ENCODE results near the gene CPLX1. TPM values are rescaled to one million over a fixed set of nuclear protein-coding genes. Genes with fewer than 3 reads are reported as not detected.
A peak's percentile ranks its signal among the peaks of the same experiment; 100 is the strongest.

Gene CPLX1
- total RNA-seq, 1 donor from 2014 or later, result not detected

GRCh38 chr4:751676-752075, 74.3 kb downstream of the CPLX1 start:
- H3K27me3 Mint-ChIP-seq (ENCODE audit: low read depth), result no peaks in the 10 kb centered on the region
- peaks cover 38% of the 10 kb centered on the region for H3K4me1 Mint-ChIP-seq (ENCODE audit: low read depth)
- peak; percentile 81 for DNase-seq (ENCODE audit: low spot score)
- peaks cover 23% of the 10 kb centered on the region for H3K36me3 Mint-ChIP-seq (ENCODE audit: low read depth)
- H3K9me3 Mint-ChIP-seq (ENCODE audit: low read depth), result no peaks in the 10 kb centered on the region
- TF ChIP-seq CTCF (IDR thresholded peaks at IDR 0.05), result no peak
- H3K27ac Mint-ChIP-seq (ENCODE audit: unreplicated experiment), result no peak overlapping the region
- no peak overlapping the region for H3K4me3 Mint-ChIP-seq (ENCODE audit: unreplicated experiment)

DNA sequence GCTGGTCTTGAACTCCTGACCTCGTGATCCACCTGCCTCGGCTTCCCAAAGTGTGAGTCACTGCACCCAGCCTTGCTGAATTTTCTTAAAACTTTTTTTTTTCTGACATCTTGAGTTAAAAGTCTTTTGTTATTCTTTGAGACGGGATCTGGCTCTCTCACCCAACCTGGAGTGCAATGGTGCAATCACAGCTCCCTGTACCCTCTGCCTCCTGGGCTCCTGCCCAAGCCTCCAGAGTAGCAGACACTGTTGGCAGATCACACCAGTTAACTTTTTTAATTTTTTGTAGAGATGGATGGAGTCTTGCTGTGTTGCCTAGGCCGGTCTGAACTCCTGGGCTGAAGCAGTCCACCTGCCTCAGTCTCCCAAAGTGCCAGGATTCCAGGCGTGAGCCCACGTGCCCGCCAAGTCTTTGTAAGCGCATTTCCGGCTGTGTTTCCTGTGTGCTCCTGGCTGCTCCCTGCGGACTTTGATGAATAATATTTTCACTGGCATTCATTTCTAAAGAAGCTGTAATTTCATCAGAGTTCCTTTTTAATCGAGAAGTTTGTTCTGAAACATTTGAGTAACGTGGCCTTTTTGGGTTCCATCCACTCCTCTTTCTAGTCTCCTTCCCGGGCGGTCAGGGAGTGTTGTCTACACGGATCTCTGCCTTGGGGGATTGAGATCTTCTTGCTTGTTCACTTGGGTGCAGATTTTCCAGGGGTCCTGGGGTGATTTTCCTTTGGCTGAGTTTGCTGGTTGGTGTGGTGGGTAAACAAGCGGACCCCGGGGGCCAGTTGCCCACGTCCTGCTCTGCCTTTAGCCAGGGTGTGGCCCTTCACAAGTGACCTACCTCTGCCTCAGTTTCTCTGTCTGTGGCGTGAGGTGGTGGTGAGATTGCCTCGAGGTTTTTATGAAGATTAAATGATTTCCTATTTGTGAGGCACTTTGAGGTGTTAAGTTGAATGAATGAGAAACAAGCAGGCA, 75.9 kb downstream of the CPLX1 start:
- no peak for TF ChIP-seq CTCF (IDR thresholded peaks at IDR 0.05)
- DNase-seq (ENCODE audit: low spot score), result peak; percentile 56
- Mint-ChIP-seq H3K27me3 (ENCODE audit: low read depth) (no peaks in the 10 kb centered on the region), H3K4me1 (ENCODE audit: low read depth) (peaks cover 38% of the 10 kb centered on the region), H3K36me3 (ENCODE audit: low read depth) (peaks cover 23% of the 10 kb centered on the region), H3K4me3 (ENCODE audit: unreplicated experiment) (no peak overlapping the region), H3K27ac (ENCODE audit: unreplicated experiment) (peak overlapping the region; percentile 94), H3K9me3 (ENCODE audit: low read depth) (no peaks in the 10 kb centered on the region)

DNA sequence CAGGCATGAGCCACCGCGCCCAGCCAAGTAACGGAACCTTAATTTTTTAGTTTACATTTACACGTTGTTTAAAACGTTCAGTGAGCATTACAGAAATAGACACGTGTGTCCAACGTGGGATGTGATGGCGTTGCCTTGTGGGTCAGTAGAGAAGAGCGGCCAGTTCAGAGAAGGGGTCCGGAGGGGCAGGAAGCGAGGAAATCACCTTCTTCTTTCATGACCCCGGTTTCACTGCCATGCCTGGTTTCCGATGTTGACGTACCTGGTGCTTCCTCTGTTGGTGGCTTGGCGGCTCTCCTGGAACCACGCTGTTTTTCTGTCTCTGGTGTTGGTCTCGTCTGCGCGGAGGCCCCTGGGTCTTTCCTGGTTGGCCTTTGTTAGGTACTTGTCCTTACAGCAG, 77.5 kb downstream of the CPLX1 start:
- H3K27me3 Mint-ChIP-seq (ENCODE audit: low read depth), result no peaks in the 10 kb centered on the region
- H3K27ac Mint-ChIP-seq (ENCODE audit: unreplicated experiment), result no peak overlapping the region
- peaks cover 23% of the 10 kb centered on the region for H3K36me3 Mint-ChIP-seq (ENCODE audit: low read depth)
- DNase-seq (ENCODE audit: low spot score), result peak; percentile 70
- no peaks in the 10 kb centered on the region for H3K9me3 Mint-ChIP-seq (ENCODE audit: low read depth)
- H3K4me3 Mint-ChIP-seq (ENCODE audit: unreplicated experiment), result no peak overlapping the region
- peaks cover 49% of the 10 kb centered on the region for H3K4me1 Mint-ChIP-seq (ENCODE audit: low read depth)
- no peak for TF ChIP-seq CTCF (IDR thresholded peaks at IDR 0.05)

- Mint-ChIP-seq H3K4me1 (ENCODE audit: low read depth) (peaks cover 54% of the 10 kb centered on the region), H3K27ac (ENCODE audit: unreplicated experiment) (no peak overlapping the region), H3K27me3 (ENCODE audit: low read depth) (no peaks in the 10 kb centered on the region), H3K9me3 (ENCODE audit: low read depth) (no peaks in the 10 kb centered on the region), H3K36me3 (ENCODE audit: low read depth) (peaks cover 23% of the 10 kb centered on the region), H3K4me3 (ENCODE audit: unreplicated experiment) (no peak overlapping the region)
- TF ChIP-seq CTCF (IDR thresholded peaks at IDR 0.05), result no peak
- peak; percentile 58 for DNase-seq (ENCODE audit: low spot score)
Measured at GRCh38 chr4:747546-748170, 78.3 kb downstream of the CPLX1 start.

GRCh38 chr4:744212-744841, 81.6 kb downstream of the CPLX1 start:
- Mint-ChIP-seq H3K36me3 (ENCODE audit: low read depth) (peaks cover 12% of the 10 kb centered on the region), H3K4me3 (ENCODE audit: unreplicated experiment) (no peak overlapping the region), H3K9me3 (ENCODE audit: low read depth) (no peaks in the 10 kb centered on the region), H3K27ac (ENCODE audit: unreplicated experiment) (peak overlapping the region; percentile 53), H3K4me1 (ENCODE audit: low read depth) (peaks cover 29% of the 10 kb centered on the region), H3K27me3 (ENCODE audit: low read depth) (no peaks in the 10 kb centered on the region)
- DNase-seq (ENCODE audit: low spot score), result peak; percentile 84
- TF ChIP-seq CTCF (IDR thresholded peaks at IDR 0.05), result no peak

Data from chondrocyte (in vitro differentiated cells).